KG1 (cell line): ENCODE measurements around the gene PTPRD.

Experiments
- DNase-seq: peaks from one replicate; lab custom pipeline; 2025; lab: John Stamatoyannopoulos, UW

Gene PTPRD

GRCh38 chr9:8769153-8769552, 1843.6 kb downstream of the PTPRD start:
- no peak for DNase-seq

- DNase-seq = no peak
These were observed 1846.7 kb downstream of the PTPRD start for GRCh38 chr9:8766096-8766495.

- DNase-seq = no peak
These were observed 1848.8 kb downstream of the PTPRD start for GRCh38 chr9:8764051-8764450.

- no peak for DNase-seq
These were observed 1850.2 kb downstream of the PTPRD start for GRCh38 chr9:8762479-8763085.

GRCh38 chr9:8760000-8760767, 1852.6 kb downstream of the PTPRD start:
- no peak for DNase-seq

- no peak for DNase-seq
These were observed 1854.9 kb downstream of the PTPRD start for GRCh38 chr9:8757881-8758280.

- no peak for DNase-seq
These were observed 1858.1 kb downstream of the PTPRD start for GRCh38 chr9:8754751-8755150.

DNA sequence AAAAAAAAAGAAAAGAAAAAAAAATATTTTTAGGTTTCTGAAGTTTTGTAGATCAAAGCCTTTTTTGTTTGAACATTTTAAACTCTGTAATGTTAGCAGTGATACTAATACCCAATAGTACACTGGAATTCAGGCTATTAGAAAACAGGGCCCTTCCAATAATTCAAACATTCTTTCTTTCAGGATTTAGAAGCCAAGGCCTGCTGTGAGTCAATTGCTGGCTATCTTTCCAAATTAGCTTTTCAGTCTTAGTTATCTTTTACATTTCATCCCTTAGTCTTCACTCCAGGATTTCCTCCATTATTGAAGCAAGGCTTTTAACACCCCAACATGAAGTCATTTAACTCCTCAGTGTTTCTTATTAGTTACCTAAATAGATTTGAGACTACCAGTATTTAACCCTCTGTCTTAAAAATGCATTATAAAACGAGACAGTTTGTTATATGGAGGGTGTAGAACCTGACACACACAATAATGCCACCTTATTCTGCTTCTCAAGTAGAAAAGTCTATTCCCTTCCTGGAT, 1861.3 kb downstream of the PTPRD start:
- no peak for DNase-seq

- no peak for DNase-seq
These were observed 1862.2 kb downstream of the PTPRD start for GRCh38 chr9:8750639-8751051.

DNA sequence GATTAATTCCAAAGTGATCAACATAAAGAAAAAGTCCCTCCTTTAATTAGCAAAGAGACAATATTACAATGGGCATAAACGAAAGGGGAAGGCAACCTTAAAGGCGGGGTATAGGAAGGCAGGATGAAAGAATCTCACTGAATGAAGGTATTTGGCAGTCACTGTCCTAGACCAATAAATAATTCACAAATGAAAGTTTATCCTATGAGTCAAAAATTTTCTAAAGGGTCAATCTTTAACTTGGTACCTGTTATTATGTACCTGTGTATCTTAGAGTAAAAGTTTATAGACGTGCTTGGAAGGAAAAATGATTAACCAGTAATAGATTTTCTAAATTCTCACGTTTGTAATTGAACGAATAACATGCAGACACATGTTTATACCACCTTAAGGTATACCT, 1867.5 kb downstream of the PTPRD start:
- DNase-seq = no peak

DNA sequence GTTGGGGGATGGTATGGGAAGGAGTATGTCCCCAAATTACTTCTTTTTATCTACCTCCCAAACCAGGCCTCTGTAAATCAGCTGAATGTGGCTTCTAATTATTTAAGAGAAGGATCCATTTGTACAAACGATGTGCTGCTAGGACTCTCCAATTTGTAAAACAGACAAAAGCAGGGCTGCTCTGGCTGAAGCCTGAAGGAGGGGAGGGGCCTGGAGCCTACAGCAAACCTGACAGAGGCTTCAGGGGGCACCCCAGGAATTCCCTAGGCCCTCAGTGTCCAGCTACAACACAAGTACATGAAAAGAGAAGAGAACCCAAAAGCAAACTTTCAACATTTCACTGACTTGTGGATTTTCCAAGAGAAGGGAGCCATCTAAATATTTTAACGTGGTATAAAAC, 1873.9 kb downstream of the PTPRD start:
- DNase-seq = no peak

DNA sequence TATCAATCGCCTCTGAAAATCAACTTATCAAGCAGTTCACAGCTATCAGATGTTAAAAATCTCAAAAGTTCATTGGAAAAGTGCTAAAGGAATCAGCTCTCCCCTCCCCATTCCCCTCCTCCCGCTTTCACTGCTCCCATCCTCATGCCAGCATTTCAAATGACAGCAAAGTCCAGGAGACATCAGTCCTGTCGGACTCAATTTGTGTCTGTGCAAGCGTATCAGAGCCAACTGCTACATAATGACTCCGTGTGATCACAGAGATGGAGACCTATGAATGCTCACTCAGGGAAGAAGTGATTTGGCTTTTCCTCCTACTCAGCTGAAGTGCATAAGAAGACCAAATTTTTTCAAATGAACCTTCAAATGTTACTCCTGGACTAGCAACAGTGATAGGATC, 1876.0 kb downstream of the PTPRD start:
- no peak for DNase-seq

DNA sequence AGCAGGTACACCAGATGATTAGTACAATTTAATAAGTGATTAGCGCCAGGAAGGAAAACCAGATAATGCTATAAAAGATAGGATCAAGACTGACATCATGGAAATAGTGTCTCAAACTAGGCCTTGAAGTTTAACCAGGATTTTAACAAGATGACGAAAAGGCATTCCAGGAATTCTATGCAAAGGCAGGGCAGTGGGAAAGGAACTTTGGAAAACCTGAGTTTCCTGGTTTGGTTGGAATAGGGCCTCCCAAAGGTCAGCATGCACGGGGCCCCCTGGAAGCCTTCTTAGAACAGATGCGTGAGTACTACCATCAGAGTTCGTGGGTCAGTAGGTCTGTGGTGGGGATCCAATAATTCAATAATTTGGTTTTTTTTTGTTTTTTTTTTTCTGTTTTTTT, 1878.0 kb downstream of the PTPRD start:
- DNase-seq = no peak

- DNase-seq = no peak
These were observed 1879.5 kb downstream of the PTPRD start for GRCh38 chr9:8733131-8733954.

DNA sequence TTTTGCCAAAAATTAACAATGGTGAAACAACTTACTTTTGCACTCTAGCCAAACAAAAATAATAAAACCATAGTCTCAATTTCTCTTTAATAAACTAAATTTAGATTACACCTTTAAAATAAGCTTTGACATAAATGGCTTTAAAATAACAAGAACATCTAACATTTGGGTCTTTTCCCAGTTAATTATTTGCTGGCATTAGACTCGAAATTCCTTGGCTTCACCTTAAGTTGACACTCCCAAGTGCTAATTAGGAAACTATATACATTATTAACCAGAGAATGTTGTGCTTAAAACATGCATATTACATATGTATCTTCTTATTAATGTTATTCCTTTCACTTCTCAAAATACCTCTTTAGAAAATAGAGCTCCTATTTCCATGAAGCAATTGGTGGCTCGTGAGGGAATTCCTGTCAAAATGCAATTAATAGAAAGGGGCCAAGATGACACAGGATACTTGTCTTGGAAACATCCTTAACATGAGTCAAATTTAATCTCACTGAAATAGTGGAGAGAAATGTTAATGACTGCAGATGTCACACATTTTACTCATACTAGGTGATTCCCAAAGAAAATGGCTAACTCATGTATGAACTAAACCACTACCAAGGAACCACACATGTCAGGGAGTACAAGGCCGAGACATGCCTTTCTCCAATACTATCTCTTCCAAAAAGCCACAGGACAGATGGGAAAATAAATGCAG, 1880.3 kb downstream of the PTPRD start:
- DNase-seq = no peak

GRCh38 chr9:8730618-8731017, 1882.2 kb downstream of the PTPRD start:
- no peak for DNase-seq

DNA sequence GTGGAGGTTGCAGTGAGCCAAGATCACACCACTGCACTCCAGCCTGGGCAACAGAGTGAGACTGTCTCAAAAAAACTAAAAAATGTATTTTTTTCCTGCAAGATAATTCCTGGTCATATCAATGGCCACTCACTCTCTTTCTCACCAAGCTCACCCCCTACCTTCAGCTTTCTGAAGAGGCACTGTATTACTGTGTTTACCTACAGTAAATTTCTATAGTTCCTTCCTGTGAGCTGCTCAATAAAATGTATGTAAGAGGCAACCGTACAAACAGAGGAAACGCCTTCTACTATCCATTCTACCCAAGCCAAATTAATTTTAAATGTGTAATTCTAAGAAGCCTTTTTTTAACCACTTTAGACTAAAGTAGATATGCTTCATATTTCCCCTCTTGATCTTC, 1883.9 kb downstream of the PTPRD start:
- DNase-seq = no peak

DNA sequence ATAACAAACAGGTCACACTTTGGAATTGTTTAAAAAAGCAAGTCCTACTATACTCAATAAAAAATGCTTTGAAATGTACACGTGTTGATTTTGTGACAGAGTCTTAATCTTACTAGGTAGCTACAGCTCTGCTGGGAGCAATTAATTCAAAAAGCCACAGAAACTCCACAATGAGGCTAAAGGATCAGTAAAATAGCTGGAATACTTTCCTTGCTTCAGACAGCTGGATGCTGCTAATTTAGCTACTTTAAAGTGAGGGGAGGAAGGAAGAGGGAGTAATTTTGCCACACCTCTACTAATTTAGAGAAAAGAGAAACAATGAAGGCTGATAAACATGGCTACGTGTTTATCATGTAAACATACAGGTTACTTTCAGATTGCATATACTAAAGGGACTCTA, 1885.6 kb downstream of the PTPRD start:
- no peak for DNase-seq

DNA sequence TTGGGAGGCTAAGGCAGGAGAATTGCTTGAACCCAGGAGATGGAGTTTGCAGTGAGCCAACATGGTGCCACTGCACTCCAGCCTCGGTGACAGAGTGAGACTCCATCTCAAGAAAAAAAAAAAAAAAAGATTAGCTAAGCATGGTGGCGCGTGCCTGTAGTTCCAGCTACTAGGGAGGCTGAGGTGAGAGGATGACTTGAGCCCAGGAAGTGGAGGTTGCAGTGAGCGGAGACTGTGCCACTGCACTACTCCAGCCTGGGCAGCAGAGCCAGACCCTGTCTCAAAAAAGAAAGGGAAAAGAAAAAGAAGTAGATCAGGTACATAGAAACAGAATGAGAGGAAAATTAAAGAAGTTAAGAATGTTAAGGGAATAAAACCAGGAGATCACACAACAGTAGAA, 1886.1 kb downstream of the PTPRD start:
- no peak for DNase-seq

DNA sequence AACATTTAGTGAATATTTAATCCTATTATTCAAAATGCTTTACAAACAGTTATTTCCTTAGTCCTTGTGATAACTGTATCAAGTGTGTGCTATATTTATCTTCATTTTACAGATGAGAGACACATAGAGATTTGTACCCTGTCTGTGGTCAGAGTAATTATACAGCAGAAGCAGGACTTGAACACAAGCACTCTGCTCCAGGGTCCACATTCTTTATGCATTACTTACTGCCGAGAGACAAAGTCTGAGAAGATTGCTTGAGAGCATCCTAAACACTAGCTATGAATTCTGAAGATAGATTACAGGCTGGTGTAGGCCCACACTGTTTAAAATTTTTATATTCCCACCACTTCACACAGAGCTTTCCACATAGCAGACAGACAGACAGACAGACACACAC, 1887.2 kb downstream of the PTPRD start:
- no peak for DNase-seq

DNA sequence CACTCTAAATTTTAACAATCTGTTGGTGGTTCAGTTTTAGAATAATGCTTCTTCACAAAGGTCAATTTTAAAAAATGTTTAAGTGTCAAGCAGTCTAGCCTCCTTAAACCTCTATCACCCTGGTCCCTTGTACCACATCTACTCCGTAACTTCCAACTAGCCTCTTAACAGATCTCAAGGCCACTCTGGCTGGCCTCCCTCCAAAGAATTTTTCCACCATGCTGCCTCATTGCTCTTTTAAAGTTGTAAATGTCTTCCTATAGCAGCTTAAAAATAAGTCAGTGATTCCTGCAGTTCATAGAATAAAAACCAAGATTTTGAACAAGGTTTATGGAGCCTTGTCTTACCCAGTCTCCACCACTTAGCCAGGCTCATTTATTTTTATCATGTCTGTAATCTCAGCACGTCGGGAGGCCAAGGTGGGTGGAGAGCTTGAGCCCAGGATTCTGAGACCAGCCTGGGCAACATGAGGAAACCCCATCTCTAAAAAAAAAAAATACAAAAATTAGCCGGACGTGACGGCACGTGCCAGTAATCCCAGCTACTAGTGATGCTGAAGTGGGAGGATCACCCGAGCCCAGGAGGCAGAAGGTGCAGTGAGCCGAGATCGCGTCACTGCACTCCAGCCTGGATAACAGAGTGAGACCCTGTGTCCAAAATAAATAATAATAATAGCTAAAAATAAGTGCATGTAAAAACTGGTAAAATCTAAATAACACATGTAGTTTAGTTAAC, 1888.4 kb downstream of the PTPRD start:
- no peak for DNase-seq
